H1 (cell line): ENCODE data around the gene TRAPPC5. TPM values are rescaled to one million over a fixed set of nuclear protein-coding genes. Genes with fewer than 3 reads are reported as not detected.

Experiments used
- FOSL1 ChIP-seq: IDR thresholded peaks from 2 replicates; pipeline ENCODE4 v1.6.1; 2011; ENCODE audit warnings: mild to moderate bottlenecking, low read depth, low read length, moderate library complexity; ENCODE audit not compliant: insufficient read depth
- JUN ChIP-seq: IDR thresholded peaks from 2 replicates; pipeline ENCODE4 v1.6.1; 2011; ENCODE audit warnings: low read depth, mild to moderate bottlenecking, improper control_type of control experiment, low read length
- RAD21 ChIP-seq, 2 experiments: IDR thresholded peaks in 1 of 2; conservative IDR thresholded peaks in 1 of 2; 2 replicates each; pipeline ENCODE4 v1.6.1; 2011; ENCODE audit warnings: low read depth in 2 of 2, low read length in 2 of 2, improper control_type of control experiment in 1 of 2, inconsistent platforms in 1 of 2, mild to moderate bottlenecking in 1 of 2, moderate library complexity in 1 of 2
- RFX5 ChIP-seq: IDR thresholded peaks from 2 replicates; pipeline ENCODE4 v1.6.1; 2011; ENCODE audit warnings: low read depth, low read length, improper control_type of control experiment, borderline replicate concordance
- RNF2 ChIP-seq: fragments of 200-900, 300-1000 bp; sonication (generic); IDR thresholded peaks from 2 replicates; pipeline ENCODE4 v1.7.1; 2016; ENCODE audit warnings: borderline replicate concordance, low read depth, mild to moderate bottlenecking, antibody characterized with exemption, low read length; ENCODE audit not compliant: poor library complexity, severe bottlenecking; ENCODE audit errors: missing control alignments
- SP4 ChIP-seq: IDR thresholded peaks from 2 replicates; pipeline ENCODE4 v1.6.1; 2012; ENCODE audit warnings: low read length, inconsistent platforms
- TEAD4 ChIP-seq: IDR thresholded peaks from 2 replicates; pipeline ENCODE4 v1.6.1; 2012; ENCODE audit warnings: low read depth, low read length, inconsistent platforms, mixed read lengths
- polyA plus RNA-seq, 7 experiments: library from polyadenylated mRNA; depleted of rRNA in 3 of 7; stranded (reverse) in 5 of 7; unstranded in 2 of 7; fragments of >200 nt in 5 of 7; fragments of 200-250 nt in 2 of 7; gene quantifications; 1 replicate in 5 of 7; 2 replicates in 1 of 7; 4 replicates in 1 of 7; pipeline versions ENCODE4 v1.2.1 to v1.2.3, GENCODE V29; 2011 to 2013; ENCODE audit warnings: missing spikeins in 2 of 7, mixed read lengths in 2 of 7
- total RNA-seq: library from RNA; stranded (reverse); fragmentation: NEBNext Ultra II Directional; extraction: Animal tissue kit (Norgen Biotek cat#: 25700); gene quantifications from 2 replicates; pipeline ENCODE4 v1.2.1, GENCODE V29; 2021

The TRAPPC5 gene
- total and polyA plus RNA-seq, 2 of the 8 experiments (the other 6 are each of a cell fraction or from before 2014, with no cell fraction given), result 109 to 120 TPM

DNA sequence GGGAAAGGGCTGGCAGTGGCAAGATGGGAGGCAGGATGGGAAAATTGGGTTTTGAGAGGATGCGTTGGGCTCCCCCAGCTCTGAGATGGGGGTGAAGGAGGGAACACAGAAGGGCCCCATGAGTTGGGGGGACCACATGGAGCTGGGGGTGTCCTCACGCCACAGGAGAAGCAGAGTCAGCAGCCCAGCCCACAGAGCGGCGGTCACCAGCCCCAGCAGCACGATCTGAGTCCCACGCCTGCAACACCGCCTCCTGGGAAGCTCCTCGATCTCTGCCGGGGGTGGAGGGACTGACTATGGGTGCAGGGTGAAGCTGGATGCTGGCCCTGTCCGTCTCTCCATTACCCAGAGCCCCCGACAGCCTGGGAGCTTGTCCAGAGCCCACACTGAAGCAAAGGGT, 17.9 kb downstream of the TRAPPC5 start (continued):
- no peak for TF ChIP-seq JUN
- TF ChIP-seq SP4, result no peak
- no peak for TF ChIP-seq RNF2
- TF ChIP-seq RAD21 (IDR thresholded peaks at IDR 0.05 in 1 of 2, conservative IDR thresholded peaks at IDR 0.05 in 1 of 2; ENCODE audit: low read depth in 2 of 2, low read length in 2 of 2), result no peak
- TF ChIP-seq TEAD4, result no peak
- no peak for TF ChIP-seq RFX5
- no peak for TF ChIP-seq FOSL1
- TF ChIP-seq, all 59 proteins: peak for 0
